ENCODE data around the gene UCK2. TPM values are rescaled to one million over a fixed set of nuclear protein-coding genes. Genes with fewer than 3 reads are reported as not detected.

The UCK2 gene
- total and polyA plus RNA-seq, 9 of the 15 experiments (the other 6 are each of a cell fraction or from before 2014, with no cell fraction given), result 71.6 to 145 (median 95.8) TPM

GRCh38 chr1:165828669-165829329 is 1.4 kb downstream of the UCK2 start (continued):
- no peak for TF ChIP-seq SFPQ (IDR thresholded peaks at IDR 0.05; ENCODE audit: low read depth, low read length)
- no peak for TF ChIP-seq ZNF184 (CRISPR knock-in tag; IDR thresholded peaks at IDR 0.05)
- TF ChIP-seq RNF219 (CRISPR knock-in tag; IDR thresholded peaks at IDR 0.05), result no peak
- TF ChIP-seq MTF1 (CRISPR knock-in tag; IDR thresholded peaks at IDR 0.05; ENCODE audit: borderline replicate concordance), result no peak
- TF ChIP-seq TSHZ1 (CRISPR knock-in tag; IDR thresholded peaks at IDR 0.05), result no peak
- no peak for TF ChIP-seq RERE (CRISPR knock-in tag; IDR thresholded peaks at IDR 0.05; ENCODE audit: borderline replicate concordance)
- TF ChIP-seq ZNF79 (CRISPR knock-in tag; IDR thresholded peaks at IDR 0.05; ENCODE audit: low read depth), result no peak
- TF ChIP-seq RFX7 (CRISPR knock-in tag; IDR thresholded peaks at IDR 0.05), result no peak
- peak; percentile 86 for TF ChIP-seq RBM39 (optimal IDR thresholded peaks at IDR 0.05; ENCODE audit: low read depth, low read length)
- TF ChIP-seq PCBP1 (IDR thresholded peaks at IDR 0.05; ENCODE audit: low read depth, low read length, poor library complexity, severe bottlenecking), result no peak

Measured in K562 (cell line).